Hematopoietic multipotent progenitor cell (in vitro differentiated cells): Measurements from ENCODE around the gene AADACL4. TPM values are rescaled to one million over a fixed set of nuclear protein-coding genes. Genes with fewer than 3 reads are reported as not detected.
"Not testable (repeated sequence)": the region's sequence is repeated elsewhere in the genome, so short reads cannot be mapped to it uniquely, and the experiment has no call there.

Experiments
- DNase-seq, 3 donors: peaks; one replicate each; pipeline ENCODE4 v3.0.0-alpha.2; 2011 to 2015; ENCODE audit warnings: low read depth in 2 of 3, low spot score in 2 of 3
- total RNA-seq: library from RNA; depleted of rRNA; stranded (reverse); fragments of >200 nt; gene quantifications from one replicate; pipeline ENCODE4 v1.2.3, GENCODE V29; 2012

Gene AADACL4
- total RNA-seq, 1 donor, result not detected

- no peak for DNase-seq
These were observed 17.0 kb upstream of the AADACL4 start for GRCh38 chr1:12626888-12627287.

GRCh38 chr1:12627296-12627695 is 16.6 kb upstream of the AADACL4 start:
- DNase-seq, result no peak

GRCh38 chr1:12629511-12629956 is 14.4 kb upstream of the AADACL4 start:
- no peak for DNase-seq

GRCh38 chr1:12629985-12630760 is 13.7 kb upstream of the AADACL4 start:
- no peak for DNase-seq

- DNase-seq, result no peak
These were observed 12.8 kb upstream of the AADACL4 start for GRCh38 chr1:12630946-12631530.

- no peak for DNase-seq
These were observed 12.3 kb upstream of the AADACL4 start for GRCh38 chr1:12631571-12631970.

GRCh38 chr1:12634156-12634555 is 9.7 kb upstream of the AADACL4 start:
- DNase-seq, result no peak

GRCh38 chr1:12634696-12635202 is 9.1 kb upstream of the AADACL4 start:
- no peak for DNase-seq

- DNase-seq, result no peak
These were observed 7.6 kb upstream of the AADACL4 start for GRCh38 chr1:12636098-12636950.

GRCh38 chr1:12637693-12638092 is 6.2 kb upstream of the AADACL4 start:
- no peak for DNase-seq

GRCh38 chr1:12640237-12640957 is 3.5 kb upstream of the AADACL4 start:
- DNase-seq, result no peak

- no peak for DNase-seq
These were observed 3.0 kb upstream of the AADACL4 start for GRCh38 chr1:12640958-12641272.

- no peak for DNase-seq
These were observed 806 bp upstream of the AADACL4 start for GRCh38 chr1:12643079-12643478.

- no peak for DNase-seq
These were observed 352 bp downstream of the AADACL4 start for GRCh38 chr1:12644237-12644636.

- DNase-seq, result no peak
These were observed 944 bp downstream of the AADACL4 start for GRCh38 chr1:12644829-12645228.

GRCh38 chr1:12645401-12645800 is 1.5 kb downstream of the AADACL4 start:
- not testable (repeated sequence) for DNase-seq

GRCh38 chr1:12648741-12649140 is 4.9 kb downstream of the AADACL4 start:
- DNase-seq, result no peak

- DNase-seq, result no peak
These were observed 6.1 kb downstream of the AADACL4 start for GRCh38 chr1:12649971-12650421.

- no peak for DNase-seq
These were observed 10.2 kb downstream of the AADACL4 start for GRCh38 chr1:12654004-12654567.

- no peak for DNase-seq
These were observed 10.8 kb downstream of the AADACL4 start for GRCh38 chr1:12654657-12655056.
